AG09319 (cell line): ENCODE data around the gene KCTD12.

Source experiments
- DNase-seq: peaks from one replicate; pipeline ENCODE4 v3.0.0-alpha.2; 2010; ENCODE audit warnings: low read depth; ENCODE audit errors: extremely low read depth
- TF ChIP-seq, protein P1 (sequence below): IDR thresholded peaks from 2 replicates; pipeline ENCODE4 v1.5.1; 2011; ENCODE audit warnings: low read depth, mild to moderate bottlenecking, inconsistent platforms, low read length, moderate library complexity

KCTD12 gene

DNA sequence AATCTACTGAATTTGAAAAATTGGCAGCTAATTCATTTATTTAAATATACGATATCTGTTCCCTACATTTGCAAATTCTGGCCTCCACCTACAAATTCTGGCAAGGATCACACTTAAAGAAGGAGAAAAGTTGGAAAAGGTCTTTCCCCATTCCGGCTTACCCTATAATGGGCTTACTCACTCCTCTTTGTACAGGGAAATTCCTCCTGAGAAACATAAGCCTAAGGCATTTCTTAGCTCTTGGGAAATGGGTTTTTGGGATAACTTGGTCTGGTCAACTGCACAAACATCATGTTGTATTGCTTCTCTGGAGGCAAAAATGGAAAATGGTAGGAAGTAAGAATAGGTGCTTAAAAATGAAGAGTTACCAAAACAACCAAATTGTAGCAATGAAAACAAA, 25.5 kb downstream of the KCTD12 start:
- no peak for DNase-seq
- TF ChIP-seq, protein P1, sequence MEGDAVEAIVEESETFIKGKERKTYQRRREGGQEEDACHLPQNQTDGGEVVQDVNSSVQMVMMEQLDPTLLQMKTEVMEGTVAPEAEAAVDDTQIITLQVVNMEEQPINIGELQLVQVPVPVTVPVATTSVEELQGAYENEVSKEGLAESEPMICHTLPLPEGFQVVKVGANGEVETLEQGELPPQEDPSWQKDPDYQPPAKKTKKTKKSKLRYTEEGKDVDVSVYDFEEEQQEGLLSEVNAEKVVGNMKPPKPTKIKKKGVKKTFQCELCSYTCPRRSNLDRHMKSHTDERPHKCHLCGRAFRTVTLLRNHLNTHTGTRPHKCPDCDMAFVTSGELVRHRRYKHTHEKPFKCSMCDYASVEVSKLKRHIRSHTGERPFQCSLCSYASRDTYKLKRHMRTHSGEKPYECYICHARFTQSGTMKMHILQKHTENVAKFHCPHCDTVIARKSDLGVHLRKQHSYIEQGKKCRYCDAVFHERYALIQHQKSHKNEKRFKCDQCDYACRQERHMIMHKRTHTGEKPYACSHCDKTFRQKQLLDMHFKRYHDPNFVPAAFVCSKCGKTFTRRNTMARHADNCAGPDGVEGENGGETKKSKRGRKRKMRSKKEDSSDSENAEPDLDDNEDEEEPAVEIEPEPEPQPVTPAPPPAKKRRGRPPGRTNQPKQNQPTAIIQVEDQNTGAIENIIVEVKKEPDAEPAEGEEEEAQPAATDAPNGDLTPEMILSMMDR = no peak

DNA sequence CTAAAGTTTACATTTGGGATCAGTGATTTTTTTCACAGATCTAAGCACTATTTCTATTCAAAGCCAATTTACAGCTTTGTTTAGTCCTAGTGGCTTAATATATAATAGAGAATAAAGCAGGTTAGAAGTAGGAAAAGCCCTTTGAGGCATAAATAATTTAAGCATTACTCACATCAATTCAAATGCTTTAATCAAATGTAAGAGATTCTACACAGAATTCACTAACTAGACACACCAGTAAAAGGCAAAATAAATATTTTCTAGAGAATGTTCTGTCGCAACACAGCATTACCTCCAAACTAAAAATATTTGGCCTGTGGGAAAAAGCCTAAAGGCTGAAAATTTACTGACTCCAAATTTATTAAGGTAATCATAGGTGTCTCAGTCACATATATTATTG, 31.3 kb downstream of the KCTD12 start:
- DNase-seq = no peak
- TF ChIP-seq, protein P1 = no peak

DNA sequence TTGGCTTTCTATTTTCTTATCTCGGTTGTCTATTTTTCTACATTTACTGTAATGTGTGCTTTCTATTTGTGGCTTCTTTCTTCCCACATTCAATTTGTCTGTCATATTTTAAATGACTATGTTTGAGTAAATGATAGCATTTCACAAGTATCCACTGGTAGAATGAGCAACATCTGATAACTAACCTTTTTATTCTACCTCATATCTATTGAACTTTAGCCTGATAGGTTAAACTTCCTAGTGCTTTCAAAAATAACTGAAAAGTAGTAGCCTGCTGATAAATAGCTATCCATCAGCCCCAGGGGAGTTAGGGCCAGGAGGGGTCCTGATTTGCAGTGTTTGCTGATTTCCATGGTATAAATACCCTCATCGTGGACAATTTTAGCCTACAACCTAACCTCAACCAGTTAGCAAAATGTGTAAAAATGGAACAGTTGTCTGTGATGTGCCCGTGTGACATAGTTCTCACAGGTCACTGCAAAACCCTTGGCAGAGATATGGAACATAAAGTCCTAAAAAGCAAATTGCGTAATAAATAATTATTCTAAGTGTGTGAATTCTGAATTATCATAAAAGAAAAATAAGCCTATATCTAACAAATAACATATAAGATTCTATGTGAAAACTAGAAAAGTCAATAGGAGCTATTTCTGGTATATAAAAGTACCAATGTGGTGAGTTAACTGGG, 32.1 kb downstream of the KCTD12 start:
- DNase-seq = no peak
- TF ChIP-seq, protein P1 = no peak

DNA sequence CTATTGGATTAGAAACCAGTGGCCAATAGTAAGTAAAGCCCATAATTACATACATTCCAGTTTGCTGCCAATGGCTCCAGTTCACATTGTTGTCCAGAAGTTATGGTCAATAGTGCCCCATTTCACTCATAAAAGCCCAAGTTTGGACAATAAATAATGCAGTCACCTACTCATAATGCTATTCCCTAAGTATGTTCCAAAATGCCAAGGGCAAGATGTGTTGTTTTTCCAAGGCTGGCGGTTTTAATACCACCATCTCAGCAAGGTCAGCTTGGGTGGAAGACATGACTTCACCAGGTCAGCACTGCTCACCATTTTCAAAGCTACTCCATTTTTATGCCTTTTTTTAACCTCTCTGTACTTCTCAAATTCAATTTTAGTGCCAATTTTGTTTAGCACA, 32.7 kb downstream of the KCTD12 start:
- TF ChIP-seq, protein P1 = no peak
- no peak for DNase-seq

DNA sequence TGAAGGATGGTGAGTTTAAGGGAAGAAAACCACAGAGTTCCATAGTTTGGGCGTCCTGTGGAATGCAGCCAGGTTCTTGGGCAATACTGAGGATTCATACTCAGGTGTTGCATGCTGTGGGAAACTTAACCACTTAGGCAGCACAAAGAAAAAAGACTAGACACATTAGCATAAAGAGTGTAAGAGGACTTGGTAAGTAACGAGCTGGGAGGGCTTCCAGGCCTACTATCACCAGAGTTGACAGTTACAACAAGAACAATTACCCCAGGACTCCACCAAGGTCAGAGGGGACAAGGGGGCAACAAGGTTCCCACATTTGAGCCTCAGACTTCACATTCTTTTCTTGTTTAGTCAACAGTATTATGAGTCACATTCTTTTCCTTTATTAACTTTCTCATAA, 33.2 kb downstream of the KCTD12 start:
- TF ChIP-seq, protein P1 = no peak

DNA sequence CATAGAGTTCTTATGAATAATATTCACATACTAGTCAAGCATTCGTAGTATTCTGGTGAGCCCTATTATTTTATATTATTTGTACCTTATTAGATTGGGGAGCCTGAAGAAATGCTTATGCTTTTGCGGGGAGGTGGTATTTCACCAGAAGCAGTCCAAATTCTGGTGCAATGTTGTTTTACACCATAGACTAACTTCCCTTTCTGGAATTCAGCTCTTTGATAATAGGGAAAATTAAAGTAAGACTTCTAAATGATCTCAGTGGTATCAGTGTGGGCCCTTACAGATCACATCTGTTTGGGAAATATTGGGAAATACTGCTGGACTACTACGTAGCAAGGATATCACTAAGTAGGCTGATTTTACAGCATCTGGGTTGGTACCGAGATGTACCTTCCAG, 34.2 kb downstream of the KCTD12 start:
- DNase-seq = no peak
- TF ChIP-seq, protein P1 = no peak

More for the DNA sequence above, 33.2 kb downstream of the KCTD12 start:
- DNase-seq = no peak

DNA sequence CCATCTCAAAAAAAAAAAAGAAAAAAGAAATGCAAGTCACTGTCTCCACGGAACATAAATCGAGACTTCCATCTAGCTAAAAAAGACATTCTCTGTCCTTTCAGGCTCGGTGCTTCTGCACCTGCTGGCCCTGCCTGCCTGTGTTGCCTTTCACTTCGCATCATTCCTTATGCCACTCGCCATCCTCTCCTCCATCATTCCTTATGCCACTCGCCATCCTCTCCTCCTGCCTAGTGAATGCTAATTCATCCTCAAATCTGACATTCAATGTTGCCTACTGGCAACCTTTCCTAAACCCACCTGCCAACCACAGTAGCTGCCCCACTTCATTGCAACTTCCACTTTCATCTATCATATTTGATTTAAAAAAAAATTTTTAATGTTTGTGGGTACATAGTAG, 36.7 kb downstream of the KCTD12 start:
- DNase-seq = no peak
- TF ChIP-seq, protein P1 = no peak
